Thyroid gland (tissue), 4 donors: ENCODE measurements around the gene LILRA2. TPM values are rescaled to one million over a fixed set of nuclear protein-coding genes. Genes with fewer than 3 reads are reported as not detected.

ENCODE experiments used
- DNase-seq, 2 donors: peaks; one replicate each; pipeline ENCODE4 v3.0.0-alpha.2; 2019
- H3K27ac ChIP-seq, 3 donors: fragments of 200-600 bp; sonication (generic); 1 replicate in 2 of 3; 2 replicates in 1 of 3; pipeline ENCODE4 v1.5.1; 2016 to 2019; ENCODE audit warnings: mild to moderate bottlenecking in 1 of 3, moderate library complexity in 1 of 3
- H3K27me3 ChIP-seq: fragments of 200-600 bp; sonication (generic); one replicate; pipeline ENCODE4 v1.5.1; 2019
- H3K36me3 ChIP-seq, 2 donors: fragments of 200-600 bp; sonication (generic); one replicate each; pipeline ENCODE4 v1.5.1; 2016 to 2019
- H3K4me1 ChIP-seq, 2 donors: fragments of 200-600 bp; sonication (generic); one replicate each; pipeline ENCODE4 v1.5.1; 2017 to 2019
- H3K4me3 ChIP-seq, 3 donors: fragments of 200-600 bp; sonication (generic); replicated peaks in 1 of 3; 1 replicate in 2 of 3; 2 replicates in 1 of 3; pipeline ENCODE4 v1.5.1; 2016; ENCODE audit warnings: mild to moderate bottlenecking in 1 of 3
- H3K9me3 ChIP-seq: fragments of 200-600 bp; sonication (generic); one replicate; pipeline ENCODE4 v1.5.1; 2017
- POLR2A ChIP-seq, 2 donors: fragments of 450-650 bp; IDR thresholded peaks; one replicate each; pipeline ENCODE4 v1.6.1; 2017; ENCODE audit warnings: antibody characterized with exemption in 2 of 2, mild to moderate bottlenecking in 2 of 2, moderate library complexity in 1 of 2
- WGBS, 2 donors: methylation state at CpG; one replicate each; pipeline ENCODE4 v1.1.5; 2017; 5-methylcytosine and 5-hydroxymethylcytosine counted together
- intact Hi-C: fragments of 100-400 bp; cut with DNase I; formaldehyde crosslinking; loops from one replicate; pipeline ENCODE4 v1.15.1; 2023
- total RNA-seq, 4 donors: library from RNA; depleted of rRNA; stranded (reverse); fragments of >200 nt; gene quantifications; one replicate each; pipeline ENCODE4 v1.2.3, GENCODE V29; 2016
- TF ChIP-seq, protein P1 (sequence below), 6 experiments: fragments of 200-600 bp in 3 of 6; fragments of 450-650 bp in 3 of 6; sonication (generic) in 3 of 6; IDR thresholded peaks; one replicate each; pipeline ENCODE4 v1.5.1; 2016 to 2019; ENCODE audit warnings: antibody characterized with exemption in 6 of 6, mild to moderate bottlenecking in 2 of 6, inconsistent platforms in 1 of 6, moderate library complexity in 1 of 6

The LILRA2 gene
- total RNA-seq, 4 donors from 2014 or later: 0.24 to 1.4 (median 0.83) TPM

DNA sequence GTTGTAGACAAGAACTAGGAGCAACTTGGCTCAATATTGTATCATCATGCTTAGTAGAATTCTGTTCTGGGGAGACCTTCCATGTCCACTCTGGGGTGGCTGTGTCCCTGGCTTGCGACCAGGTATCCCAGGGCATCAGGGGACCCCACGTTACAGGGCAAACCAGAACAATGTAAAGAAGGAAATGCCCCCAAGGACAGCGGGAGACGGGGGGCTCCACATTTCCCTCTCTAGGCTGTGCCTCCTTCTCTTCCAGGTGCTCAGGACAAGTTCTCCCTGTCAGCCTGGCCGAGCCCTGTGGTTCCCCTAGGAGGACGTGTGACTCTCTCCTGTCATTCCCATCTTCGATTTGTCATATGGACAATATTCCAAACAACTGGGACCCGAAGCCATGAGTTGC lies 40.1 kb upstream of the LILRA2 start:
- Histone ChIP-seq H3K36me3 (no peaks in the 10 kb centered on the region), H3K4me3 (no peak overlapping the region), H3K27me3 (no peaks in the 10 kb centered on the region), H3K27ac (no peak overlapping the region), H3K9me3 (no peaks in the 10 kb centered on the region), H3K4me1 (no peaks in the 10 kb centered on the region)
- intact Hi-C loops: no loop called here
- WGBS, 2 donors: 85 to 88% methylated on average over 8 of the region's 8 CpGs
- no peak for TF ChIP-seq POLR2A (IDR thresholded peaks at IDR 0.05)
- TF ChIP-seq, protein P1, sequence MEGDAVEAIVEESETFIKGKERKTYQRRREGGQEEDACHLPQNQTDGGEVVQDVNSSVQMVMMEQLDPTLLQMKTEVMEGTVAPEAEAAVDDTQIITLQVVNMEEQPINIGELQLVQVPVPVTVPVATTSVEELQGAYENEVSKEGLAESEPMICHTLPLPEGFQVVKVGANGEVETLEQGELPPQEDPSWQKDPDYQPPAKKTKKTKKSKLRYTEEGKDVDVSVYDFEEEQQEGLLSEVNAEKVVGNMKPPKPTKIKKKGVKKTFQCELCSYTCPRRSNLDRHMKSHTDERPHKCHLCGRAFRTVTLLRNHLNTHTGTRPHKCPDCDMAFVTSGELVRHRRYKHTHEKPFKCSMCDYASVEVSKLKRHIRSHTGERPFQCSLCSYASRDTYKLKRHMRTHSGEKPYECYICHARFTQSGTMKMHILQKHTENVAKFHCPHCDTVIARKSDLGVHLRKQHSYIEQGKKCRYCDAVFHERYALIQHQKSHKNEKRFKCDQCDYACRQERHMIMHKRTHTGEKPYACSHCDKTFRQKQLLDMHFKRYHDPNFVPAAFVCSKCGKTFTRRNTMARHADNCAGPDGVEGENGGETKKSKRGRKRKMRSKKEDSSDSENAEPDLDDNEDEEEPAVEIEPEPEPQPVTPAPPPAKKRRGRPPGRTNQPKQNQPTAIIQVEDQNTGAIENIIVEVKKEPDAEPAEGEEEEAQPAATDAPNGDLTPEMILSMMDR (IDR thresholded peaks at IDR 0.05): no peak
- no peak for DNase-seq

DNA sequence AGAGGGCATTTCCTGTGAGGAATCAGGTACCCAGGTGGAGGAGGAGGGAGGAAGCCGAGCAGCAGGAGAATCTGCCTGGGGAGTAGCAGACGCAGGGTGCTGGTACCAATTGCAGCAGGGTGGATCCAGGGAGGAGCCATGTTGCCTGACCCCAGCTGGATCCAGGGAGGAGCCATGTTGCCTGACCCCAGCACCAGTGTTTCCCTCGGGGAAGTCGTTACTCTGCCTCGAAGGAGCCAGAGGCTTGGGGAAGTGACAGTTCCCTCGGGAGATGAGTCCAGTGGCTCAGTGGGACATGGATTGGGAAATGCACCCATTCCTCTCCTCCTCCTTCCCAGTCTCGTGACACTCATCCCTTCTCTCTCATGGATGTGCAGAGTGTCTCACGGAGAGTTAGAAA lies 39.4 kb upstream of the LILRA2 start:
- no peak for DNase-seq
- Histone ChIP-seq H3K4me1 (no peaks in the 10 kb centered on the region), H3K9me3 (no peaks in the 10 kb centered on the region), H3K27me3 (no peaks in the 10 kb centered on the region), H3K27ac (no peak overlapping the region), H3K4me3 (no peak overlapping the region), H3K36me3 (no peaks in the 10 kb centered on the region)
- intact Hi-C loops: no loop called here
- no peak for TF ChIP-seq POLR2A (IDR thresholded peaks at IDR 0.05)
- TF ChIP-seq, protein P1 (IDR thresholded peaks at IDR 0.05): no peak
- 66 to 69% methylated on average over 6 to 8 of the region's 8 CpGs for WGBS, 2 donors

DNA sequence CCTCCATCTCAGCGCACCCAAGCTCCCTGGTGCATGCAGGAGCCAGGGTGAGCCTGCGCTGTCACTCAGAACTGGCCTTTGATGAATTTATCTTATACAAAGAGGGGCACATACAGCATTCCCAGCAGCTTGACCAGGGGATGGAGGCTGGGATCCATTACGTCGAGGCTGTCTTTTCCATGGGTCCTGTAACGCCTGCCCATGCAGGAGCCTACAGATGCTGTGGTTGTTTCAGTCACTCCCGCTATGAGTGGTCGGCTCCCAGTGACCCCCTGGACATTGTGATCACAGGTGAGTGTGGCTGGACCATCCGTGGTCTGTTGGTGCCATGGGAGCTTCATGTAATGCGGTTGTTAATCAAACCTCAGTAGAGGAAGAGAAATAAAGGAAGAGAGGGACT lies 38.0 kb upstream of the LILRA2 start:
- WGBS, 2 donors: 84 to 85% methylated on average over 7 to 9 of the region's 9 CpGs
- TF ChIP-seq, protein P1 (IDR thresholded peaks at IDR 0.05): no peak
- no peak for TF ChIP-seq POLR2A (IDR thresholded peaks at IDR 0.05)
- Histone ChIP-seq H3K9me3 (no peaks in the 10 kb centered on the region), H3K4me3 (no peak overlapping the region), H3K4me1 (no peaks in the 10 kb centered on the region), H3K36me3 (no peaks in the 10 kb centered on the region), H3K27me3 (no peaks in the 10 kb centered on the region), H3K27ac (no peak overlapping the region)
- intact Hi-C loops: no loop called here
- DNase-seq: no peak

DNA sequence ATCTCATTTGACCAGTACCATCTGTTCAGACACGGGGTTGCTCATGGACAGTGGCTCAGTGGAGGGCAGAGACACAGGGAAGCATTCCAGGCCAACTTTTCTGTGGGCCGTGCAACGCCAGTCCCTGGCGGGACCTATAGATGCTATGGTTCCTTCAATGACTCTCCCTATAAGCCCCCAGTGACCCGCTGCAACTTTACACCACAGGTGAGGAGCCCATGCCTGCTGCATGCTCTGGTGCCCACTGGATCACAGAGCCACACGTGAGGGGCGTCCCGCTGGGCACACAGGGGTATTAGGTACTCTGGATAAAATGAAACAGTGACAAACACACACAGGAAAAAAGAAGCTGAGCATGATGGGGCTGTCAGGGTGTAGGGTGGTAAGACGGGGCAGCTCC lies 36.6 kb upstream of the LILRA2 start:
- intact Hi-C loops: no loop called here
- Histone ChIP-seq H3K4me3 (no peak overlapping the region), H3K27ac (no peak overlapping the region), H3K4me1 (no peaks in the 10 kb centered on the region), H3K36me3 (no peaks in the 10 kb centered on the region), H3K27me3 (no peaks in the 10 kb centered on the region), H3K9me3 (no peaks in the 10 kb centered on the region)
- 81 to 89% methylated on average over 9 of the region's 9 CpGs for WGBS, 2 donors
- TF ChIP-seq, protein P1 (IDR thresholded peaks at IDR 0.05): no peak
- no peak for TF ChIP-seq POLR2A (IDR thresholded peaks at IDR 0.05)
- no peak for DNase-seq

DNA sequence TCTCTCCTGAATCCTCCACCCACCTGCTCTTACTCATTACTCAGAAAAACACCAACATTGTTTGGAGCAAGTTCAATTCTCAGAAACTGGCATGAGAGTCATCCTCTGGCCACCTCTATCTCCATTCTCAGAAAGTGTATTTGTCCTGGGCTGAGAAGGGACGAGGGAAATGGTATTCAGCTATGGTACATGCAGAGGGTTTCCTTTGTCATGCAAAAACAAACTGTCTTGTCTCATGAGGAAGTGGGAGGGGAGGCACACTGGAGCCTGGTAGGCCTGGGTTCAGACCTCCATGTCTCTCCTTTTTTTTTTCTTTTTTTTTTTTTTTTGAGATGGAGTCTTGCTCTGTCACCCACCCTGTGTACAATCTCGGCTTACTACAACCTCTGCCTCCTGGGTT lies 31.9 kb upstream of the LILRA2 start:
- Histone ChIP-seq H3K36me3 (no peaks in the 10 kb centered on the region), H3K27me3 (no peaks in the 10 kb centered on the region), H3K9me3 (no peaks in the 10 kb centered on the region), H3K27ac (no peak overlapping the region), H3K4me1 (no peaks in the 10 kb centered on the region), H3K4me3 (no peak overlapping the region)
- no peak for DNase-seq
- TF ChIP-seq, protein P1 (IDR thresholded peaks at IDR 0.05): no peak
- TF ChIP-seq POLR2A (IDR thresholded peaks at IDR 0.05): no peak
- intact Hi-C loops: no loop called here
- WGBS, 2 donors: 54 to 57% methylated on average over 2 of the region's 2 CpGs
